ENCODE measurements around the gene MYL12B. TPM values are rescaled to one million over a fixed set of nuclear protein-coding genes. Genes with fewer than 3 reads are reported as not detected.
A peak's percentile ranks its signal among the peaks of the same experiment; 100 is the strongest.

Gene MYL12B
- total RNA-seq, 1 experiment from 2014 or later, result 420 TPM

DNA sequence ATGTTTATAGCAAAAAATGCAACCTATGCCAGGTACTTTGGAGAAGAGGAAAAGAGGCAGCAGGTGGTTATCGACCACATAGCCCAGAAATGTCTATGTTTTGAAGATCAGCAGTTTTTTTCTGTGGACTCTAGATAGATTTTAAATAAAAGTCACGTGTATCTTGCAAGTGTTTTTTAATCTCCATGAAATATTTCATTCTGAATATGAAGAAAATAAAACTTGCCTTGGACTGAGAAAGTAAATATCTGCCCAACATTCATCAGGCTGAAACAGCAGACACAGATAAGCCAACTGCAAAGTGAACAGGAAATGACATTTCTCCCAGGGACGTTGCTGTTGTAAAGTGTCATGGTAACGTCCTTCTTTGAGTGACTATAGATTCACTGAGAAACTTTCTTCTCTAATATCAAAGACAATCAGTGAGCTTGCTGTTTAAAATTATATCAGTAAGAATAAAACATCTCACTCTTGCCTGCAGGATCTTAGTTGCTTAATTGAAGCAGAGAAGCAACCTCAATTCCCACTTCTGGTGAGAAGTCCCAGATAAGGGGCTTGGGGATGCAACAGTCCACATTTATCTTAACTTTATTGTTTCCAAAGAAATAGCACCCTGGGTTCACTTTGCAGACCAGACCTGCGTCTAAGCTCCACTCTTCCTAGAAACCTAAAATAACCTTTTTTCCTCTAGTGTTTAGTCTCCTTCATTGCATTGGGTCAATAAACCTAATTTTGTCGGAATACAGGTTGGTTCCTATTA lies 48.5 kb upstream of the MYL12B start:
- ChIA-PET POLR2A (interaction anchor here (0.6 kb wide), 1 partner anchor 19 kb away, joined by 3 read pairs; no protein-coding TSS in a partner anchor), CTCF (no interaction called here)
- peak overlapping the region in 1 of 2 experiments; percentile 33; a peak in 1 of 4 replicates for H3K4me3 ChIP-seq (ENCODE audit: low read depth in 2 of 2, low read length in 2 of 2)
- no peaks in the 10 kb centered on the region for H3K36me3 ChIP-seq (ENCODE audit: control insufficient read depth, insufficient read depth, low read length)
- ATAC-seq (no peak), DNase-seq (ENCODE audit: low read depth, low spot score) (no peak)
- H3K27ac ChIP-seq (ENCODE audit: low read length), result peak overlapping the region; percentile 49; the same call in 1 of the 2 replicates
- H3K27me3 ChIP-seq (ENCODE audit: control insufficient read depth, insufficient read depth, low read length), result no peaks in the 10 kb centered on the region
- H3K4me1 ChIP-seq (ENCODE audit: control insufficient read depth, insufficient read depth, low read length), result peaks cover 10% of the 10 kb centered on the region
- H3K9me3 ChIP-seq (ENCODE audit: control insufficient read depth, insufficient read depth, low read depth, low read length), result no peaks in the 10 kb centered on the region
- no peak for TF ChIP-seq SIN3A (IDR thresholded peaks at IDR 0.05; ENCODE audit: borderline replicate concordance, insufficient read depth, low read depth, low read length)
- intact Hi-C loops (cut with micrococcal nuclease; ENCODE audit: unreplicated experiment) (loop anchor here (10.0 kb wide), 1 partner anchor 169 kb away; no protein-coding TSS in a partner anchor), in situ Hi-C loops (cut with HindIII; ENCODE audit: low pct_unique_long_range_greater_than_20kb, low sequenced_read_pairs) (no loop called here)
- BruUV-seq (replicated peaks), result no TSS peak

- Histone ChIP-seq H3K36me3 (ENCODE audit: control insufficient read depth, insufficient read depth, low read length) (no peaks in the 10 kb centered on the region), H3K4me1 (ENCODE audit: control insufficient read depth, insufficient read depth, low read length) (peaks cover 10% of the 10 kb centered on the region), H3K9me3 (ENCODE audit: control insufficient read depth, insufficient read depth, low read depth, low read length) (no peaks in the 10 kb centered on the region), H3K27me3 (ENCODE audit: control insufficient read depth, insufficient read depth, low read length) (no peaks in the 10 kb centered on the region), H3K27ac (ENCODE audit: low read length) (peak overlapping the region; percentile 60), H3K4me3 (ENCODE audit: low read depth in 2 of 2, low read length in 2 of 2) (peak overlapping the region; percentile 33 to 51)
- peak; percentile 97 for ATAC-seq
- ChIA-PET CTCF (no interaction called here), POLR2A (interaction anchor here (0.6 kb wide), 1 partner anchor 125 kb away, joined by 7 read pairs; no protein-coding TSS in a partner anchor)
- TF ChIP-seq POLR2AphosphoS5 (IDR thresholded peaks at IDR 0.05; ENCODE audit: low read depth, low read length) (peak; percentile 52; the same call in 1 of the 2 replicates), TCF7L2 (IDR thresholded peaks at IDR 0.05; ENCODE audit: low read depth, low read length) (peak; percentile 34; the same call in 1 of the 2 replicates), CTCF (IDR thresholded peaks at IDR 0.05) (no peak), SIN3A (IDR thresholded peaks at IDR 0.05; ENCODE audit: borderline replicate concordance, insufficient read depth, low read depth, low read length) (no peak), REST (IDR thresholded peaks at IDR 0.05; ENCODE audit: insufficient read depth in 1 of 2, low read depth in 2 of 2, low read length in 1 of 2) (no peak)
- intact Hi-C loops (cut with micrococcal nuclease; ENCODE audit: unreplicated experiment), result loop anchor here (10.0 kb wide), 1 partner anchor 170 kb away; no protein-coding TSS in a partner anchor
- in situ Hi-C loops (cut with HindIII; ENCODE audit: low pct_unique_long_range_greater_than_20kb, low sequenced_read_pairs), result no loop called here
- no peak for DNase-seq (ENCODE audit: low read depth, low spot score)
- BruUV-seq (replicated peaks), result no TSS peak
Observed at GRCh38 chr18:3214855-3215637, 46.9 kb upstream of the MYL12B start.

All from Panc1 (cell line).